ENCODE measurements around the gene TTC39A. TPM values are rescaled to one million over a fixed set of nuclear protein-coding genes. Genes with fewer than 3 reads are reported as not detected.

TTC39A gene
- total RNA-seq, 1 experiment from 2014 or later, result 0.35 TPM

- H3K9me3 Mint-ChIP-seq (ENCODE audit: unreplicated experiment), result no peaks in the 10 kb centered on the region
- H3K27me3 Mint-ChIP-seq (ENCODE audit: insufficient read depth, unreplicated experiment), result no peaks in the 10 kb centered on the region
- H3K27ac Mint-ChIP-seq (ENCODE audit: low read depth, unreplicated experiment), result no peak overlapping the region
- no peak overlapping the region for H3K4me3 Mint-ChIP-seq (ENCODE audit: unreplicated experiment)
- DNase-seq (ENCODE audit: unreplicated experiment), result no peak
- TF ChIP-seq CTCF (IDR thresholded peaks at IDR 0.05; ENCODE audit: unreplicated experiment), result no peak
- intact Hi-C loops (cut with micrococcal nuclease), result no loop called here
- H3K36me3 Mint-ChIP-seq (ENCODE audit: insufficient read depth, unreplicated experiment), result no peaks in the 10 kb centered on the region
- CTCF ChIA-PET, result interaction anchor here (0.6 to 3.9 kb wide), 6 partner anchors 8 to 96 kb away, joined by 3 to 22 read pairs (median 3); no protein-coding TSS in a partner anchor
- POLR2A ChIA-PET, result no interaction called here
- no TSS peak for BruUV-seq (replicated peaks)
- H3K4me1 Mint-ChIP-seq (ENCODE audit: insufficient read depth, unreplicated experiment), result no peaks in the 10 kb centered on the region
These were observed 42.4 kb downstream of the TTC39A start for GRCh38 chr1:51287966-51288365.

DNA sequence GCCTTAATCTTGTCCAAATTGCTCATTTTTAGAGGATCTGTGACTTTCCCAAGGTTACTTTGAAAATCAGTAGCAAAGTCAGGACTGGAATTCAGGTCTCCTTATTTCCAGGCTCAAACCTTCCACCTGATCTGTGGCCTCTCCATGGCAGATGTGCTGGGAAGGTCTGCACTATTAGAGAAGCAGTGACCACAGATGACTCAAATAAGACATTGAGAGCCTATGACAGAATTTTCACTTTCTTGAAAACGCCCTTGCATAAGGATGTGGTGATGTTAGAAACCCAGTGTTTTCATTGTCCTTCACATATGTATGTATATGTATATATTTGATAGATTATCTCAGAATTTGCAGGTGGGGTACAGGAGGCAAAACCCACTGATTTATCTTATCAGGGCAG lies 45.3 kb downstream of the TTC39A start:
- Mint-ChIP-seq H3K9me3 (ENCODE audit: unreplicated experiment) (no peaks in the 10 kb centered on the region), H3K4me3 (ENCODE audit: unreplicated experiment) (no peak overlapping the region), H3K27me3 (ENCODE audit: insufficient read depth, unreplicated experiment) (no peaks in the 10 kb centered on the region), H3K4me1 (ENCODE audit: insufficient read depth, unreplicated experiment) (peaks cover 7% of the 10 kb centered on the region), H3K36me3 (ENCODE audit: insufficient read depth, unreplicated experiment) (no peaks in the 10 kb centered on the region), H3K27ac (ENCODE audit: low read depth, unreplicated experiment) (no peak overlapping the region)
- intact Hi-C loops (cut with micrococcal nuclease), result no loop called here
- BruUV-seq (replicated peaks), result no TSS peak
- no peak for DNase-seq (ENCODE audit: unreplicated experiment)
- ChIA-PET CTCF (interaction anchor here (3.9 kb wide), 1 partner anchor 11 kb away, joined by 22 read pairs; no protein-coding TSS in a partner anchor), POLR2A (no interaction called here)
- TF ChIP-seq CTCF (IDR thresholded peaks at IDR 0.05; ENCODE audit: unreplicated experiment), result no peak

GRCh38 chr1:51284487-51284954 lies 45.8 kb downstream of the TTC39A start:
- Mint-ChIP-seq H3K27me3 (ENCODE audit: insufficient read depth, unreplicated experiment) (no peaks in the 10 kb centered on the region), H3K9me3 (ENCODE audit: unreplicated experiment) (no peaks in the 10 kb centered on the region), H3K4me3 (ENCODE audit: unreplicated experiment) (no peak overlapping the region), H3K27ac (ENCODE audit: low read depth, unreplicated experiment) (no peak overlapping the region), H3K4me1 (ENCODE audit: insufficient read depth, unreplicated experiment) (peaks cover 7% of the 10 kb centered on the region), H3K36me3 (ENCODE audit: insufficient read depth, unreplicated experiment) (no peaks in the 10 kb centered on the region)
- no peak for DNase-seq (ENCODE audit: unreplicated experiment)
- ChIA-PET POLR2A (no interaction called here), CTCF (no interaction called here)
- intact Hi-C loops (cut with micrococcal nuclease), result no loop called here
- BruUV-seq (replicated peaks), result no TSS peak
- TF ChIP-seq CTCF (IDR thresholded peaks at IDR 0.05; ENCODE audit: unreplicated experiment), result no peak

- no peak for TF ChIP-seq CTCF (IDR thresholded peaks at IDR 0.05; ENCODE audit: unreplicated experiment)
- peaks cover 7% of the 10 kb centered on the region for H3K4me1 Mint-ChIP-seq (ENCODE audit: insufficient read depth, unreplicated experiment)
- no peaks in the 10 kb centered on the region for H3K27me3 Mint-ChIP-seq (ENCODE audit: insufficient read depth, unreplicated experiment)
- no peak for DNase-seq (ENCODE audit: unreplicated experiment)
- ChIA-PET CTCF (no interaction called here), POLR2A (interaction anchor here (0.7 kb wide), 1 partner anchor 17 kb away, joined by 3 read pairs; no protein-coding TSS in a partner anchor)
- no peaks in the 10 kb centered on the region for H3K9me3 Mint-ChIP-seq (ENCODE audit: unreplicated experiment)
- no peaks in the 10 kb centered on the region for H3K36me3 Mint-ChIP-seq (ENCODE audit: insufficient read depth, unreplicated experiment)
- H3K27ac Mint-ChIP-seq (ENCODE audit: low read depth, unreplicated experiment), result no peak overlapping the region
- no TSS peak for BruUV-seq (replicated peaks)
- intact Hi-C loops (cut with micrococcal nuclease), result no loop called here
- no peak overlapping the region for H3K4me3 Mint-ChIP-seq (ENCODE audit: unreplicated experiment)
These were observed 46.4 kb downstream of the TTC39A start for GRCh38 chr1:51283979-51284378.
